HG03469 (cell line): ENCODE results near the gene RPS6KB1.
"Not testable (repeated sequence)": the region's sequence is repeated elsewhere in the genome, so short reads cannot be mapped to it uniquely, and the experiment has no call there.

Experiments used
- ATAC-seq: cut with Tn5 transposase; IDR thresholded peaks from one replicate; pipeline ENCODE4 v1.9.1; 2021; ENCODE audit warnings: mild to moderate bottlenecking, moderate library complexity, moderate number of reproducible peaks; ENCODE audit not compliant: unreplicated experiment

The RPS6KB1 gene

GRCh38 chr17:59870482-59870881, 22.4 kb upstream of the RPS6KB1 start:
- ATAC-seq: no peak

GRCh38 chr17:59872351-59872750, 20.6 kb upstream of the RPS6KB1 start:
- no peak for ATAC-seq

DNA sequence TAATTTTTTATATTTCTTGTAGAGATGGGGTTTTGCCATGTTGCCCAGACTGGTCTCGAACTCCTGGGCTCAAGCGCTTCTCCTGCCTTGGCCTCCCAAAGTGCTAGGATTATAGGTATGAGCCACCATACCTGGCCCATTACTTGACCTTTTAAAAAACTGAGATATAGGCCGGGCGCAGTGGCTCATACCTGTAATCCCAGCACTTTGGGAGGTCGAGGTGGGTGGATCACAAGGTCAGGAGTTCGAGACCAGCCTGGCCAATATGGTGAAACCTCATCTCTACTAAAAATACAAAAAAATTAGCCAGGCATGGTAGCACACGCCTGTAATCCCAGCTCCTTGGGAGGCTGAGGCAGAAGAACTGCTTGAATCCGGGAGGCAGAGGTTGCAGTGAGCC, 19.5 kb upstream of the RPS6KB1 start:
- not testable (repeated sequence) for ATAC-seq

GRCh38 chr17:59874376-59874775, 18.5 kb upstream of the RPS6KB1 start:
- ATAC-seq: no peak

DNA sequence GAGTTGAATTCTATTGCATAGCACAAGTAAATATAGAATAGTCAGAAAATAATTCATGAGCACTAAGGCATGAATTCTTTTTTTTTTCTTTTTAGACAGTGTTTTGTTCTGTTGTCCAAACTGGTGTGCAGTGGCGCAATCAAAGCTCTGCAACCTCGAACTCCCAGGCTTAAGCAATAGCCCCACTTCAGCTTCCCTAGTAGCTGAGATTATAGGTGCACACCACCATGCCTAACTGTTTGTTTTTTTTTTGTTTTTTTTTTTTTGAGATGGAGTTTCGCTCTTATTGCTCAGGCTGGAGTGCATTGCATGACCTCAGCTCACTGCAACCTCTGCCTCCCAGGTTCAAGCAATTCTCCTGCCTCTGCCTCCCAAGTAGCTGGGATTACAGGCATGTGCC, 16.8 kb upstream of the RPS6KB1 start:
- no peak for ATAC-seq

GRCh38 chr17:59877965-59878364, 15.0 kb upstream of the RPS6KB1 start:
- ATAC-seq: no peak

DNA sequence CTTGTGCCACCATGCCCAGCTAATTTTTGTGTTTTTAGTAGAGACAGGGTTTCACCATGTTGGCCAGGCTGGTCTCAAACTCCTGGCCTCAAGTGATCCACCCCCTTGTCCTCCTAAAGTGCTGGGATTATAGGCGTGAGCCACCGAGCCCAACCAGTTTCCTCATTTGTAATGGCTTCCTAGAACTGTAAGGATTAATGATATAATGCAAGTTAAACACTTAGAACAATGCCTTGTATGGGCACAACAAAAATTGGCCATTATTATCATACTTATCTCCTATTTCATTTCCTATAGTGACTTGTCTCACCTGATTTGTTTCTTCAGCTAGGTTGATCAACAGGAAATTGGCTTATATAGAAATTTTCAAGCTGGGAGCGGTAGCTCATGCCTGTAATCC, 14.3 kb upstream of the RPS6KB1 start:
- ATAC-seq: no peak

GRCh38 chr17:59884861-59885260, 8.1 kb upstream of the RPS6KB1 start:
- ATAC-seq: no peak

DNA sequence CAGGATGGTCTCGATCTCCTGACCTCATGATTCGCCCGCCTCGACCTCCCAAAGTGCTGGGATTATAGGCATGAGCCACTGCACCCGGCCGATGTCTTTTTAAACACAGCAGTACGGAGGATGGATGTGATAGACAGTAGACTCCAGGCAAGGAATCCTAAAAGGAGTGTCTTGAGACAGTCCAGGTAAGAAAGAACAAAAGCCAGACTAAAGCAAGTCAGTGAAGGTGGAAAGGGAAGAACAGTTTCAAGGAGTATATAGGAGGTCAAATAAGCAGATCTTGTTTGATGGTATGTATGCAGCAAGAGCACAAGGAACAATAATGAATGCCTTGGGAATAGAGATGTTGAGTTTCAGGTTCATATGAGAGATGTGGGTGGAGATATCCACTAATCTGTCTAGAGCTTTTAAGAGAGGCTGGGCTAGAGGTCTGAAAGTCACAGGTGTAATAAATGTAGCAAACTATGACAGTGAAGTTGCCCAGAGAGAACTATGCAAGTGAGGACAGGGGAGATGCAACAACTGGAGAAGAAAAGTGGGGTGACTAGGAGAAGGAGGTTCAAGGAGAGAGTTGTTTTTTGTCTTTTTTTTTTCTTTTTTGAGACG, 4.7 kb upstream of the RPS6KB1 start:
- ATAC-seq: no peak

DNA sequence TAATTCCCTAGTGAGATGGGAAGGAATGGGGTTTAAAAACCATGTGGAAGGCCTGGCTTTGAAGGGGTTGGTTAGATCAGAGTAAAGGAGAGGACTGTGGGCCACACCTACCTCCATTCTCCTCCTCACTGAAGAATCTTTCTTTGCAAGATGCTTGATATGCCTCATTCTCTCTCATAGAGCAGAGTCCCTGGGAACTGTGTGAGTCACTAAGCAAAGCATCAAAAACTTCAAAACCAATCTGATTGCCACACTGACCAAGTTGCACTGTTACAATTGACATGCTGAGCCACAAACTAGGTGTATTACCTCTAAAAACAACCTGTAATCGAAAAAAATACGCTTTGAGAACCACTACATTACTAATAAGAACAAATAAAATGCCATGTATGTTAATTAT, 2.2 kb upstream of the RPS6KB1 start:
- no peak for ATAC-seq

GRCh38 chr17:59892251-59892923, 534 bp upstream of the RPS6KB1 start:
- peak; percentile 37 for ATAC-seq

- ATAC-seq: no peak
Observed at GRCh38 chr17:59893676-59894100, 767 bp downstream of the RPS6KB1 start.

- ATAC-seq: no peak
Observed at GRCh38 chr17:59897090-59897489, 4.2 kb downstream of the RPS6KB1 start.

- ATAC-seq: no peak
Observed at GRCh38 chr17:59899099-59899498, 6.2 kb downstream of the RPS6KB1 start.

GRCh38 chr17:59901604-59902003, 8.7 kb downstream of the RPS6KB1 start:
- ATAC-seq: no peak

- no peak for ATAC-seq
Observed at GRCh38 chr17:59903455-59903854, 10.5 kb downstream of the RPS6KB1 start.

- ATAC-seq: no peak
Observed at GRCh38 chr17:59907467-59907866, 14.5 kb downstream of the RPS6KB1 start.

GRCh38 chr17:59914274-59914854, 21.4 kb downstream of the RPS6KB1 start:
- no peak for ATAC-seq

DNA sequence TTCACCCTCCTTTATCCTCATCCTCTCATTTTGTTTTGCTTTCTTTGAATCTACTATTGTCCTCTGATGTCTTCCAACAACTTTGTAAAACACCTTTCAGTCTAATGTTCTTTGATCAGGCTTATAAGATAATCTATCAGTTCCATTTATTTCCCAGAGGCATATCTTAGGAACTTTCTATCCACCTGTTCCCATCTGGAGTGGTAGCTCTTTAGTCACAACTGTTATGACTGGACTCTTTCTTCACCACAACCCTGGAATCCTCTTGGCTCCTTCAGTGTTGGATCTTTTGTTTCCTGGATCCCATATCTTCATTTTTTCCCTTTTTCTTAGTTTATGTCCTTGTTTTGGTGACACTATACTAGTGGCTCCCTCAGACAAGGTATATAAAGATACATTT, 23.5 kb downstream of the RPS6KB1 start:
- no peak for ATAC-seq

- ATAC-seq: not testable (repeated sequence)
Observed at GRCh38 chr17:59920637-59921036, 27.7 kb downstream of the RPS6KB1 start.

GRCh38 chr17:59930121-59930520, 37.2 kb downstream of the RPS6KB1 start:
- not testable (repeated sequence) for ATAC-seq

- ATAC-seq: not testable (repeated sequence)
Observed at GRCh38 chr17:59930768-59931167, 37.8 kb downstream of the RPS6KB1 start.
